HuH-7.5 (cell line): ENCODE measurements around the gene XRCC3.

Experiments
- DNase-seq: peaks from one replicate; pipeline ENCODE4 v3.0.0; 2011; ENCODE audit warnings: low spot score

Gene XRCC3

DNA sequence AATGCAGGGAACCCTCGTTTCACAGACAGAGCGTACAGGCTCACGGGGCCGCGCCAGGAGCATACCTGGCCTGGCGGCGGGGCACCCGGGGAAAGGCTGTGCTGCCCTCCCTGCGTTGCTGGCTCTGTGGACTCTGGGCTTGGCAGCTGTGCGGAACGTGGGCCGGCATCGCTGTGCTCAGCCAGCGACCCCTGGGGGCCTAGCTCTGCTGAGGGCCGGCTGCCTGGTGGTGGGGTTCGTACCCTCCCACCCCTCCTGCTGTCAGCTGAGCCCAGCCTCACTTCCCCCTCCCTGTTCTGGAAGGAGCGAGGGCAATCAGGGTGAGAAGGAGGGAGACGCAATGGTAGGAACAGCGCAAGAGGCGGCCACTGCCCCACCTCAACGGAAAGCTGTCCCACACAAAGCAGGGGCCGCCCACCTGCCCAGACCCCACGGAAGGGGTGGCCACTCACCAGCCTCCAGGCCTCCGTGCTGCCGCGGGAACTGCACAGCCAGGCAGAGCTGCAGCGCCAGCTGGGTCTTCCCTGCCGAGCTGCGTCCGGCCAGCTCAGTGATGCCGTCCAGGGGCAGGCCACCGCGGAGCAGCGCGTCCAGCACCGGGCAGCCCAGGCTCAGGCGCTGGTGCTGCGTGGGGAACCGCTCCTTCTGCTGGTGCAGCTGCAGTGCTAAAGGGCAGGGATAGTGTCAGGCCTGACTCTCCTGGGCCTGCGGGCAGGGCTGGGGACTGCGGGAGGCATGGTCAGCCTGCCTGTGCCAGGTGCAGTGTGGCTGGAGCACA lies 8.5 kb downstream of the XRCC3 start:
- DNase-seq, result no peak

DNA sequence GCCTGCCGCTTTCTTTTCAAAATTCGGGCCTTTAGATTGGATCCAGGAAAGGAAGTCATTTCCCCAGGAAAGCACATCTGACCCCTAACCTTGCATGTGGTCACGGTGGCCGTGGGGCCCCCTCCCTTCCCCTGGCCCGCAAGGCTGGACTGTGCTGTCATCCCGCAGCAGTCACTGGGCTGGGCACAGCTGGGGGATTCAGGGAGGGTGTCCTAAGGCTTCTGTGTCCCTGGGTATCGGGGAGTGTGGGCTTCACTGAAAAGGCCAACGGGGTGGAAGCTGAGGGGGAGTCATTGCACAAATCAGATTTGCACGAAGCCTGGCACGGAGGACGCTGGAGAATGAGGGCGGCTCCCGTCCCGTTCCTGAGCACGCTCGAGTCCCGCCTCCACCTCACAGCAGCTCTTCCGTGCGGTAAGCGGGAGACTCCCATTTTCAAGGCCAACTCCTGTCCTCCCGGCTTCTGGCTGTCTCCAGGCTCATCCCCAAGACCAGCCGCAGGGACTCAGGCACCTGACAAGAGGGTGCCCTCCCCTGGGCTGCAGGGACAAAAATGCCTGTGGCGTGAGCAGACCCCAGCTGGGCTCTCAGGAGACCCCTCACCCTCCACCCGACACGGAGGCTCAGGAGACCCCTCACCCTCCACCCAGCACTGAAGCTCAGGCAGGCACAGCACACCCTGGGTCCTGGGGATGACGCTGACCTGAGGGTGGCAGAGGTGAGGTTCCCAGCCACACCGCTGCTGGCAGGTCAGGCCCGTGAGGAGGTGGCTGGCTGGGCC lies 9.6 kb downstream of the XRCC3 start:
- no peak for DNase-seq

DNA sequence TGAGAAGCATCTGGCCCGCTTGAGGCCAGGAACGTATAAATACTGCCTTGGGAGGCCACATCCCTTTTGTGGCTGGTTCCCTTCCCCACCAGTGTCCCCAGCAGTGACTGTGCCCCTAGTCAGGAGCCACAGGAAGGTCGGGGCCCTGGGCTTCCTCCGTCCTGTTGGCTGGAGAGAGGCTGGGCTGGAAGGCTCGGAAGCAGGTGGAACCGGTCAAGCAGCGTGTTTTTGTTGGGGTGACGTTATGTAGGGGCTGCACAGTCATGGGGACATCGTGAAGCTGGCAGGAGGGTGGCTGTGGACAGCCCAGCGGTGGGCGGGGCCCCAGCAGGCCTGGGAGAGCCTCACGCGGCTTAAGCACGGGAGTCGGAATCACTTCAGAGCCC lies 10.1 kb downstream of the XRCC3 start:
- no peak for DNase-seq

DNA sequence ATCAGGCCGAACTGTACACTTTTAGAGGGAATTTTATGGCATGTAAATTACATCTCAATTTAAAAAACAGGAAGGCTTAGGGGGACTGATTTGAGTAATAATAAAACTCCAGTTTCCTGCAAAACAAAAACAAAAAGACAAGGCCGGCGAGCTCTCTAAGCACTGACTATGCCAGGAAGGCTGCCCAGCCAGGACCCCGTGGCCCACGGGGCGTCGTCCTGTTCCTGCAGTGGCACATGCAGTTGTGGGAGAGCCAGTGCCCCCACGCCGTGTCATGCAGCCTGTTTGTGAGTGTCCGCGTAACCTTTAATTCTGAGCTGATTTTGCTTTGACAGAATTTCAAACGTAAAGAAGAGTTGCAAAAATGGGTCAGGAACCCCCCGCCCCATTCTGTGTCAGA lies 10.5 kb downstream of the XRCC3 start:
- no peak for DNase-seq

DNA sequence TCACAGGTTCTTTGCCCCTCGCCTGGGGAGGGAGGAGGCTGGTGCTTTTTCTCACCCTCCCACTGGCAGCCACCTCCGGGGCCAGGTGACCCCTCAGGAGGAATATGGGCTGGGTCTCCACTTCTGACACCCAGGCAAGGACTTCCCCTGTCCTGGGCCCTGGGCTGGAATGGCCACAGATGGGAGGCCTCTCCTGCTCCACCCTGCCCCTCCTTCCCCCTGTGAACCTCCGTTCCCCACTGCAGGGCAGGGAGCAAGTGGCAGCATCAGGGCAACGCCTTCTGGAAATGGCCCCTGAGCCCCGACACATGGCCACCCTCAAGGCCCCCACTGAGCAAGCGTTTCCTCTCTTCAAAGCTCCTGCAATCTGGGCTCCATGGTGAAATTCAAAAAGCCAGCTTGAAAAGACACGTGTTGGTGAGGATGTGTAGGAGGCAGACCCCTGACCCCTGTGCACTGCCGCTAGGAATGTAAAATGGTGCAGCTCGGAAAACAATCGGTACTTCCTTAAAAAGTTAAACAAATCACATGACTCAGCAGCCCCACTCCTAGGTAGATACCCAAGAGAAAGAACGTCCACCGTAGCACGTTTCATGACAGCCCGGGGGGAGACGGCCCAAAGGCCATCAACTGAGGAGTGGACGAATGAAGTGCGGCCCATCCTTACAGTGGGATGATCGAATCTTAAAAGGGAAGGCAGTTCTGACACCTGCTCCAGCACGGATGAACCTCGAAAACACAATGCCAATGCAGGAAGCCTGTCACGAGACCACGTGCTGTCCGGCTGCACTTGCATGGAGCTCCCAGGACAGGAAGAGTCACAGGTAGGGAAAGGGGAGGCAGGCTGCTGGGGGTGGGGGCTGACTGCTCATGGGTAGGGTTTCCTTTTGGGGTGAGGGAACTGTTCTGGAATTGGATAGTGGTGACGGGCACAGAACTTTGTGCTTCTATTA lies 11.5 kb downstream of the XRCC3 start:
- no peak for DNase-seq

DNA sequence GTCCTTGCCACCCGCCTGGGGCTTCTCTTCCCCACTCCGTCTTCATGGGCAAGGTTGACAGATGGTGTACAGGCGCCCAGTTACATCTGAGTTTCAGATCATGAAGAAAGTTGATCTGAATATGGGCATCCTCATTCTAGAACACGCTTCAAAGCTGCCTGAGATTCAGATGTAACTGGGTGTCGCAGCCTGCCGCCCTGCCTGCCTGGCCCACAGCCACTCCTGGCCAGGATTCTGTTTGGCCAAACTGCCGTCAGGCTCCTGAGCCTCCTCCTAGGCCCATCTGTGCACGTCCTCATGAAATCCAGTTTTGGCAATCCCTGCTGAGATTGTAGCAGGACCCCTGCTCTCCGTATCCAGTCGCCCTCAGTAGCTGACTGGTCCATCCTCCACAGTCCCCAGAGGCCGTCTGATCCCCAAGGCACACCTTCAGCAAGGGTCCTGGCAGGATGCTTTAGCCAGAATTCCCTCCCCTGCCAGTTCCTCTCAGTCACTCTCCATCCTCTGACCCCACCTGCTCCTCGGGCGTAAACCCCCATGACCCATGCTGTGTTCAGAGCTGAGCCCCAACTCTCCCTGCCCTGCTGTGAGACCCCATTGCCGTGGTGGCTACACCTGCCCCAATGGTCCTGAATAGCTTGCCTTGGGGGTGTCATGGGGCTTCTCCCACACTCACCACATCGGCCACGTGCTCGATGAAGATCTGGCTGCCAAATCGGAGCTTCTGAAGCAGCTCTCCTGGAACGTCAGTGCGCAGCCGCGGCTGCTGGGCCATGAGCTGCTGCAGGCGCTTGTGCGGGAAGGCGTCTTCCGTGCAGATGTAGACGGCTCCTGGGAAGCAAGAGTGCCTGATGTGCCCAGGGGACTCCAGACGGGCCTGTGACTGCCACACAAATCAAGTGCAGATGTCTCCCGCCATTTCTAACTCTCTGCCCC lies 12.5 kb downstream of the XRCC3 start:
- DNase-seq, result no peak

DNA sequence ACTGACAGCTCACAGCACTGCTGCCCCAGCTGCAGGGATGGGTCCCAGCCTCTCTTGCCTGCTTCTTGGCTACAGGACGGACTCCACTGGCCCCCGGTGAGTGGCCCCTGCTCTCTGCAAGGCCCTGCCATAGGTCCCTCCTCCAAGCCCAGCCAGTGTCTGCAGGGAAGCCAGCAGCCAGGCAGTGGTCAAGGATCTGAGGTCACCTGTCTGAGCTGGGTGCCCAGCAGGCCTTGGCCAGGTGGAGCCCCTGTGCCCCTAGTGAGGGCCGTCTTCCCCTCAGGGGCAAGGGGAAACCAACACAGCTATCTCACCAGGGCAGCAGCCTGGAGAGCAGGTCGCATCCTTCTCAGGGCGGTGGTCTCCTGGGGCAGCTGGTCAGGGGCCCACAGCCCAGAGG lies 13.2 kb downstream of the XRCC3 start:
- DNase-seq, result no peak

DNA sequence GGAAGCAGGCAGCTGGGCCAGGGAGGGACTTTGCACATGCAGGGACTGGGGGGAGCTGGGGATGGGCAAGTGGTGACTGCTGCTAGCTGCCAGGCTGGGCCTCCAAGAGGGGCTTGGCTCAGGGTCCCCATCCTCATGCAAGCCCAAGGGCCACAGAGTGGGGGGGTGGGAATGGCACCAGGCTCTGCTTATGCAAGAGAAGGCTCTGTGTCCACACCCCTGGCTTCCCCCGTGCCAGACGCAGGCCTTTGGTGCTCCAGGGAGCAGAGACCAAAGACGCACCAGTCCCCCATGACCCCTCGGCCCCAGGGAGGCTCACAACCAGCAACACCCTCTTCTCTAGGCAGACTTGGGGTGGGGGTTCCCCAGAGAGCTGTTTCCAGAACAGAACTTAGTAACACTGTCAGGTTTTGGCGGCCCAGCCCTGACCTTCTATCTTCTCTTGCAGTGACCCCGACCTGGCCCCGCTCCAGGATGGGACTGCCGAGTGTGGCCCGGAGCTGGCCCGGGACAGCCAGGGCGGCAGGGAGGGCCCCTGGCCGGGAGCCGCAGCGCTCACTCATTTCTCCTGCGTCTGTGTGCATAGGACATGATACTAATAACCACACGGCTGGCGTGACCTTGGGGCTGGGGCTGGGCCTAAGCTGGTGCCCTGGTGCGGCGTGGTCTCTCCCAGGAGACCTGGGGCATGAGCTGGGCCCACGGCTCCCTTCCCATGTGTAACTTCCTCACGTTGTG lies 14.3 kb downstream of the XRCC3 start:
- DNase-seq, result no peak

DNA sequence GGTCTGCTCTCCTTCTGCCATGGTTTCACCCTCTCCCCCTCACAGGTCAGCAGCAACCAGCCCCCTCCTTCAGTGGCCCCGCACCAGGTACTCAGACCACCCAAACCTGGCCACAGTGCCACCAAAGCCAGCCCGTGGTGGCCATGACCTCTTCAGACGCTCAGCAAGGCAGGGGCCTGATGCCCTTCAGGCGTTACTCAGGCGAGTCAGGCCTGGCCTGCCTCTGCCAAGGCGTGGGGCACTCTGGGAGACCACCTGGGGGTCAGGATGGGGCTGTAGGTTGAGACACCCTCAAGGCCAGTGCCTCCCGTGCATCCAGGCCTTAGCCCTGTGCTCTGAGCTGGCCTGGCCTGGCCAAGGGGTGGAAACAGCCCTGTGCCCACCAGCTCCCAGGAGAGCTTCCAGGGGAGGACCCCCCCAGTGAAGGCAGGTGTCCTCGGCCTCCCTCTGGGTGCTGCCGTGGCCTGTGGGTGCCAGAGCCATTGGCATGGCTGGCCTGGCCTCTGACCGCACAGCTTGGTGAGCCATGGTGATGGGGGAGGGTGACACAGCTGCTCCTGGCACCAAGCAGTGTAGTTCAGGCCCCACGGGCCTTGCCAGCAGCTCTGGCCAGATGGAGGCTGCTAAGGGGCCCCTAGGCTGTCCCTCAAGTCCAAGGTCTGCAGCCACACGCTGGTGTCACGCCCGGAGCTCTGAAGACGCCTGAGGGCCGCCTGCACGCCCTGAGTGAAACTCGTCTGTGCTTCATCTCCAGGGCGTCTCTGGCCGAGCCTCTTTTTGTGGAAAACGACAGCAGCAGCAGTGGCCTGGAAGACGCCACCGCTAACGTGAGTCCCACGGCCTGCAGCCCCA lies 15.1 kb downstream of the XRCC3 start:
- DNase-seq, result no peak

DNA sequence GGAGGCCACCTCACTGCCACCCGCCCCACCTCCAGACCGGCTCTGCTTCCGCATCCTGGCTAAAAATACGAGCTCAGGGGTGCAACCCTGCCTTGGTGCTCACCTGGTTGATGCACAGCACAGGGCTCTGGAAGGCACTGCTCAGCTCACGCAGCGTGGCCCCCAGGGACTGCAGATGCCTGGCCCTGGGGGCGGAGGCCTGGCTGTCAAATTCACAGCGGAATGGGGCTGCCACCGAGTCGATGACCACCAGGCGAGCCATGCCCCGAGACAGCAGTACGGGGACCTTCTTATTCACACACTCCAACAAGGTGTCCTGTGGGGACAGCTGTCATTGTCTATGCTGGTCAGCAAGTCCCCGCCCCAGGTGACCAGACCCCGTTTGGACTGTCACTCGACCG lies 16.0 kb downstream of the XRCC3 start:
- no peak for DNase-seq

DNA sequence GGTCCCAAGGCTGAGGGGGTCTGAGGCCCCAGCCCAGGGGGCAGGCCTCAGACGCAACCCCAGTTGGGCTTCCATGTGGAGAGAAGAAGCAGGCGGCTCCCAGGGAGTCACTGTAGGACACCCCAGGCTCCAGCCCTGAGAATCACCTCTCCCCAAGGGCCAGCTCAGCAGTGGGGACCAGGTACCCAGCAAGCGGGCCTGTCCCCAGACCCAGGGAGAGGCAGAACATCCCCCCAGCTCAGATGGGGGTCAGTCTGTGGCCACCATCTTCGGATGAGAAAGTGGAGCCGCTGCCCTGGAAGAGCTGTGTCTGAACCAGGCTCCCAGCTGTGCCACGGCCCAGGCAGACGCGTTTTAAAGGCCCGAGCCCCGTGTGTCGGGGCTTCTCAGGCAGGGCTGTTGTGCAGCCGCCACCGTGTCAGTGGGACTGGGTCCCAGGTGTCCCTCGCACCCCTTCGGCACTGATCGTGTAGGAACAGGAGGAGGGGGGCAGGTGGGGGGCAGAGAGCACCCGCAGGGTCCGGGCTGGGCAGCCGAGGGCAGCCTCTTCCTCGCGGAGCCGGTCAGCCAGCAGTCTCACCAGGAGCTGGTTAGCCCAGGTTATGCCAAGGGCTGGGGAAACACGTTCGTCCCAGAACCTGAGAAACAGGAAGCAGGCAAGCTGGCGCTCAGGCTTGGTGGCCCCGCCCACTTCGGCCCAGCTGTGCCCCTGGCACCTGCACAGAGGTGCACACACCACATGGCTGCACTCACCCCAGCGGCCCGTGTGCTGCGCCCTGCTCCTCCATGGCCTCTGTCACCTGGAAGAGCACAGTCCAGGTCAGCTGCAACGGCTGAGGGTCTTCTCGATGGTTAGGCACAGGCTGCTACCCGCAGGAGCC lies 16.6 kb downstream of the XRCC3 start:
- no peak for DNase-seq

DNA sequence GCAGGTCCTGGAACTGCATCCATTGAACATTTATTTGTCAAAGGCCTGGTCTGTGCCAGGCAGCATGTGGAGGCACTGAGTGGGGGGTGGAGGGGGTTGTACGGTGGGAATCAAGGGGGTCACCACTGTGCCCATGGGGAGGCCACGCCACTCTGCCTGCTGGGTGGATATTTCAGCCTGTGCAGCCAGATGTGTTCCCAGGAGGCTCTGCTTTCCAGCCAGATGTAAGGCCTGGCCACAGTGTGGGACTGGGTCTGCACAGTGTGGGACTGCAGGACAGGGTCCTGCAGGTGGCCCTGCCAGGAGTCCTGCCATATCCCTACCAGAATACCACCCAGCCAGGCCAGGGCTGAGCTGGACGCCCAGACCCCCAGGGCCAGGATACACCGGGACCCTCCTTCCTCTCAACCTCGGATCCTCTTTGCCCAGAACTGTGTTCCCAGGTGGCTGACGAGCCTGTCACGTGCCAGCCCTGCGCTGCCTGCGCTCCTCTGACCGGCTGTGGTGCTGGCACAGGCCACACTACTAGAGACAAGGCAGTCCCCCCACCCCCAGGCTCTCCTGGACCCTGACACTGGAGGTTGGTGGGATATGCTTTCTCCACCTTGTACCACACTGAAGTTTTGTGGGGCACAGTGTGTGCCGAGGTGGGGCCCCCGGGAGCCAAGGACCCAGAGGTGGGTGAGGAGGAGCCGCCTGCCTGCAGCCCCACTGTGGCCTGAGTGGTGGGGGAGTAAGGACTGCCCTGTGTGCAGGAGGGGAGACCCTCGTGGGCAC lies 17.5 kb downstream of the XRCC3 start:
- no peak for DNase-seq

DNA sequence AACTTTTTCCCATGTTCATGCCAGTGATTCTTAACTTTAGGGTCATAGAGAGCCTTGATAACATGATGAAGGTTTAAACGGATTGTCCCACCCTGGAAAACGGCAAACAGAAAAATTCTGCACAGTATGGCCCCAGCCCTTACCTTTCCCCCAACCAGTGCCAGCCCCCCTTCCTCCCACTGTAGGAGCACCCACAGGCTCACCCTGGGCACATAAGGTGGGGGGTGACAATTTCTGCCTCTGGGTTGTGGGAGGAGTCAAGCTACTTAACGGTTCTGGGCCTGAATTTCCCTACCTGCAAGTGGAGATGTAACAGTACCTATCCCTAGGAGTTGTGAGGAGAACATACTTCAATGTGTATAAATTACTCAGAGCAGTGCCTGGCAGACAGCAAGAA lies 18.0 kb downstream of the XRCC3 start:
- DNase-seq, result no peak

DNA sequence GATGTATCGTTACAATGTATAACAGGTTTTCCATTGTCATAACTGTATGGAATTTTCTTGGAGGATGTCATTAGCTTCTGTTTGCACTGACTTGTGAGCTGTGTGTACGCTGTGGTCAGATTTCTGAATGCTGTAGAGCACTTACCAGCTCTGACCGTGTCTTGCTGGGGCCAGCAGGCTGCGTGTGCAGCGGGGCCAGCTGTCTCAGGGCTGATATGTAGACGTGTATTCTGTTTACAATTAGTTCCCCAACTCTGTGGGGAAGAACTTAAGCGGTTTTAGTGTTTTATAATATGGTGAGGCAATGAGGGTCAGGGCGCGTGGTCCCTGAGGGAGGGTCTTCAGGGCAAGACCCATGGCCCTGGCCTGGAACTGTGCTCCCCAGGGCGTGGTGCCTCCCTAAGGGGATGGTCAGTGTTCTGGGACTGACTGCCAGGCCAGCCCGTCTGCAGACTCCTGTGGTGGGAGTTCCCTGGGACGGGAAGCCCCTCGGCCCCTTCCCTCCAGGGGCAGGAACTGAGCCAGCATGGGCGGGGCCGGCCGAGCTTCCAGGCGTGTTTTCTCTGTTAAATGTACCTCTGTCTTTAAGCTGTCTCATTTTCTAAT lies 18.7 kb downstream of the XRCC3 start:
- no peak for DNase-seq

DNA sequence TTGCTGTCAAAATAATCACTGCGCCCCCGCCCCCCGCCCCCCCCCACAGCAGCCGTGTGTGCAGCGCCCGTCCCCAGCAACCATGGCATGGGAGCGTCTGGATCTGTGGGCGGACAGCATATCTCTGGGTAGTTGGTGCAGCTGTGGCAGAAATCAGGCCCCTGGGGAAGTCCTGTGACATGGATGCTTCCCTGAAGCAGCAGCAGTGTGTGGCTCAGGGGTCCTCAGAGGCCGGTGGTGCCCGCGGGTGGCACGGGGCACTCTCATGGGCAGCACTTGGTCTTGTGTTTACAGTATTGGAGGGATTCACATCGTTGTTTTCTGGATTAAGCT lies 19.2 kb downstream of the XRCC3 start:
- DNase-seq, result no peak

DNA sequence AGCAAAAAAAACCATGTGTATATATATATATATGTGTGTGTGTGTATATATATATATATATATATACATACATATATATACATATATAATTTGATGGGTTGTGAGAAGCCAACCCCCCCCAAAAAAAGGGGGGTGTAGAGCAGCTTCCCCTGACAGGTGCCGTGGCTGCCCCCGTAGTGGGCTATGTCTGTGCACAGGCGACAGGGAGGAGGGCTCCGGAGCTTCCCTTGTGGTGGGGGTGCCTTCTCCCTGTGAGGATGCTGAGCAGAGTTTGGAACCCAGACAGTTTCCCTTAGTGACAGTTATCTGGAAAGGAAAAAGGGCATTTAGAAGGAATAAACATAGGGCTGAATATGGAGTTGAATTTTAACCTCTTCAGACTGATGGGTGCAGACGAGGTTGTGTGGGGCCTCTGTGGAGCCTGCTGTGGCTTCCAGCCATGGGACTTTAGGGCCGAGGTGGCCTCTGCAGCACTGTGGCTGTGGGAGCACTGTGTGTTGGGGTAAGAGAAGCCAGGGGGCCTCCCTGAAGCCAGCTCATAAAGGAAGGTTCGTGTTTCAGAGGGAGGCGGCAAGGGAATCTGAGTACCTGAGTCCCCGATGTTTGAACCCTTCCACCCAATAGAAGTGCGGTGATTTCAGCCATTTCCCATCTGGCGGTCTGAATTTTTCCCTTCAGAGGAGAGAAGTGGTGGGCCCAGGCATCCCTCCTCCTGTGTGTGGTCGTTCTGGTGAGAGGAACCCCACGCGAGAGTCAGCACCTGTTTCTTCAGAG lies 19.8 kb downstream of the XRCC3 start:
- DNase-seq, result no peak

DNA sequence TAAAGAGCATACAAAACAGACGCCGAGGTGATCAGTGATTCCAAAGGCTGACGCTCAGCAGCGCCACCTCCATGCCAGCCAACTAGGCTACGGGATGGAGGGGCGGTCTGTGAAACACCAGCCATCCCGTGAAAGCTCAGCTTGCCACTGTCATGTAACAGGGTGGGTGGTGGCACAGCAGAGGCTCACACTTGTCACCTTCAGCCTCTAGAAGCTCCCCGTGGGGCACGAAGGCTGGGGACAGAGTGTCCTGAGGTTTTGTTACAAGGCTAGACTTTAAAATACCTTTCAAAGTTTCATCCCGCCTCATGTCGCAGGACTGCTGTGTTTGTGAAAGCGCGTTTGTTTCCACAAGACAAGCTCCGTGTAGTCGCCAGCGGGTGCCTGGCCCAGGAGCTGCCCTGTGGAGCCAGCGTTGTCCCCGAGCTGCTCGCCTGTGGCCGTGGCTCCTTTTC lies 20.7 kb downstream of the XRCC3 start:
- no peak for DNase-seq
